Thoracic aorta endothelial cell (primary cell): ENCODE results near the gene LCA5L. TPM values are rescaled to one million over a fixed set of nuclear protein-coding genes. Genes with fewer than 3 reads are reported as not detected.

Experiments
- small RNA-seq: library from RNA; depleted of rRNA; stranded (forward); fragments of <200 nt; gene quantifications from one replicate; pipeline ENCODE3, GENCODE V24; 2012
- total RNA-seq: library from RNA; depleted of rRNA; stranded (reverse); fragments of >200 nt; gene quantifications from 2 replicates; pipeline ENCODE4 v1.2.3, GENCODE V29; 2012

The LCA5L gene
- 0.80 and 1.6 TPM in 2 replicates for total RNA-seq

DNA sequence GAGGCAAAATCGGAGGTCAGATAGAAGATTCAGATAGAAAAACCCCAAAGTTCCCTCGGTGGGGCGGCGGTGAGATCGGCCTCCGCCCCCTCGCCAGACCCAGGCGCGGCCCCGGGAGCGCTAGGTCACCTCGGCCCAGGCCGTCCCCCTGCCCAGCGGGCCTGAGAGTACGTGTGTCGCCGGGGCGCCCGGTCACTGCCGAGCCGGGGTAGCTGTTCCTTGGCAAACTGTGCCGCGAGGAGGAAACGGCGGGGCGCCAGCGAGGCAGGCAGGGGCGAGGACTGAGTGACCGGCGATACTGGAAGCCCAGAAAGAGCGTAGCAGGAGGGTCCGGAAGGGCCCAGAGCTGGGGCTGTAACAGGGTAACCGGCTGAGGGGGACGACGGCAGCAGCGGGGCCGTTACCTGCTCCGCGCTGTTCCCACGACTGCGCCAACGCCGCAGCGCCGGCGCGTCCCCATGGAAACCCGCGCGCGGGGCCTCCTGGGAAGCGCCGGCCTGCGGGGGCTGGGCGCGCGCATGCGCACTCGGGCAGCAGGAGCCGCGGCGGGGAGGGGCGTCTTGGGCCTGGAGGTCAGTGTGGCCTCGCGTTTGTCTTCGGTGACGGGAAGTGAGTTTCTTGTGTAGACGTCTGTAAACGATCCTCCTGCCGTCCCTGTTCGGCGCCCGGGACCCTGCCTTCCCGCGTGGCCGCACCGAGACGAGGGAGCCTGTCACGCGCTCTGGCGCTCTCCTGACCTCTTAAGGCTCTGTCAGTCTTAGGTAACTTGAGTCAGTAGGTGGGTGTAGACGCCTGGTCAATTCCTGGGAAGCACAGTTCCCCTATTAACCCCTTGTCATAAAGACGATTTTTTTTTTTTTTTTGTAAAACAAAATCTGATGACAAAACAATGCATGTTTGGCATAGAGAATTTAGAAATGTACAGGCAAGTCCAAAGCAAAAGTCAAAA lies at the start of gene LCA5L:
LCA5L (minus strand) TSS at position 458 of the 949 bp plus-strand sequence. CDS start 17,285 bp downstream, outside the sequence.

DNA sequence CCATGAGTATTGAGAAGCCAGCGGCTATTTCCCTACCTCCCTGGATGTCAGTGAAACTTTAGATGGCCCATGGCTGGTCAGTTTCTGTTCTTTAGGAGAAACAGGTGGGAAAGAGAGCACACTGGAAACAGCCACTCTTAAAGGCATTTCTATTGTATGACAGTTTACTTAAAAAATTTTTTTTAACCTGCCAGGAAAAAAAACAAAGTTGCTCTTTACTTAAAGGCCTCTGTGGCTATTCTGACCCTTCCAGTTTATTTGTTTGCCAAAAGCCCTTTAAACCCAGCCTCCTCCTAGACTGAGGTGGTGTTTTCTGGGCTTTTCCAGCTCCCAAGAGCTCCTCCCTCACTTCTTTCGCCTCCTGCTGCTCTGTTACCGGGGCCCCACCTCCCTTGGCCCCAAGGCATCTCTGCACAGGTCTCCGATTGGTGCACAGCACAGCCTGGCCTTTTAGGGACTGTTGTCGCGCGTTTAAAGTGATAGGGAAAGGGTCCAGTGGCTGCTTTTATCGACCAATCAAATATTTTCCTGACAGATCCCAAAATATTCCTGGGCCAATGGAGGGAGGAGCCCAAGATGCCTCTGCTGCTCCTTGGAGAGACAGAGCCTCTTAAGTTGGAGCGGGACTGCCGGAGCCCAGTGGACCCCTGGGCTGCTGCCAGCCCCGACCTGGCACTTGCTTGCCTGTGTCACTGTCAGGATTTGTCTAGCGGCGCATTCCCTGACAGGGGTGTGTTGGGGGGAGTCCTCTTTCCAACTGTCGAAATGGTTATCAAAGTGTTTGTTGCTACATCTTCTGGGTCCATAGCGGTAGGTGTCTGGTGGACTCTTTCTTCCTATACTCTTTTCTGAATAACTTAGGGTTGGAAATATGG lies 6.0 kb upstream of the LCA5L start, which contains the start of gene SH3BGR:
SH3BGR (plus strand) TSS at position 639 of the 875 bp plus-strand sequence; CDS start at position 766, 127 bp downstream.

Small RNA genes lying within 50 kb of the gene (small RNA-seq; reads per million reads assigned to genes)
- not detected for gene MIR6508

Other genes starting within 250 kb of the LCA5L start
- gene BRWD1, start 132.1 kb downstream of the LCA5L start, total RNA-seq, result 63.9 and 68.1 TPM in 2 replicates
- gene HMGN1, start 96.7 kb downstream of the LCA5L start, total RNA-seq, result 317 and 353 TPM in 2 replicates
- gene SH3BGR, start 6.2 kb upstream of the LCA5L start, total RNA-seq, result 0.27 and 0.43 TPM in 2 replicates
- gene B3GALT5, start 167.2 kb upstream of the LCA5L start, total RNA-seq, result not detected in 2 replicates